GM18870 (cell line): ENCODE measurements around the gene ATAD3B.
"Not testable (repeated sequence)": the region's sequence is repeated elsewhere in the genome, so short reads cannot be mapped to it uniquely, and the experiment has no call there.

Source experiments
- ATAC-seq: cut with Tn5 transposase; IDR thresholded peaks from one replicate; pipeline ENCODE4 v1.9.1; 2021; ENCODE audit warnings: moderate library complexity; ENCODE audit not compliant: unreplicated experiment

ATAD3B gene

GRCh38 chr1:1432951-1433803 lies 38.4 kb upstream of the ATAD3B start:
- no peak for ATAC-seq

- ATAC-seq = no peak
Measured at GRCh38 chr1:1433804-1434130, 37.8 kb upstream of the ATAD3B start.

- no peak for ATAC-seq
Measured at GRCh38 chr1:1434131-1434823, 37.3 kb upstream of the ATAD3B start.

GRCh38 chr1:1434824-1435105 lies 36.8 kb upstream of the ATAD3B start:
- no peak for ATAC-seq

GRCh38 chr1:1435106-1435903 lies 36.3 kb upstream of the ATAD3B start, which contains the start of gene VWA1:
Gene VWA1, plus strand, starts transcription at chr1:1435690. Its CDS starts 59 bp downstream, at chr1:1435749.
- no peak for ATAC-seq

GRCh38 chr1:1435911-1436629 lies 35.5 kb upstream of the ATAD3B start:
- ATAC-seq = no peak

GRCh38 chr1:1436630-1437032 lies 34.9 kb upstream of the ATAD3B start:
- no peak for ATAC-seq

- no peak for ATAC-seq
Measured at GRCh38 chr1:1437033-1437903, 34.3 kb upstream of the ATAD3B start.

GRCh38 chr1:1437904-1438376 lies 33.6 kb upstream of the ATAD3B start:
- no peak for ATAC-seq

- ATAC-seq = no peak
Measured at GRCh38 chr1:1438531-1439381, 32.8 kb upstream of the ATAD3B start.

- ATAC-seq = no peak
Measured at GRCh38 chr1:1439546-1440261, 31.9 kb upstream of the ATAD3B start.

GRCh38 chr1:1440262-1441001 lies 31.1 kb upstream of the ATAD3B start:
- ATAC-seq = no peak

GRCh38 chr1:1441002-1441888 lies 30.3 kb upstream of the ATAD3B start:
- ATAC-seq = no peak

- ATAC-seq = no peak
Measured at GRCh38 chr1:1442069-1442770, 29.3 kb upstream of the ATAD3B start.

- not testable (repeated sequence) for ATAC-seq
Measured at GRCh38 chr1:1446631-1447030, 24.9 kb upstream of the ATAD3B start.

GRCh38 chr1:1449099-1449739 lies 22.3 kb upstream of the ATAD3B start, which contains the start of gene ATAD3C:
Gene ATAD3C, plus strand, starts transcription at chr1:1449689. Its CDS starts 995 bp downstream, at chr1:1450684.
- no peak for ATAC-seq
